H1 (cell line): ENCODE data around the gene TFB1M. TPM values are rescaled to one million over a fixed set of nuclear protein-coding genes. Genes with fewer than 3 reads are reported as not detected.

Experiments used
- CTCF ChIA-PET: fragments of 300-600 bp; sonication (Branson Sonifier 250); formaldehyde crosslinking; loops from one replicate; lab custom pipeline; 2021; ENCODE audit not compliant: partially characterized antibody; lab: Charles Lee
- POLR2A ChIA-PET: fragments of 300-600 bp; sonication (Branson Sonifier 250); formaldehyde crosslinking; loops from one replicate; lab custom pipeline; 2021; ENCODE audit warnings: inconsistent platforms; ENCODE audit not compliant: partially characterized antibody; lab: Charles Lee
- DNase-seq, 2 experiments: peaks; one replicate each; pipeline versions ENCODE4 v3.0.0 to v3.0.0-alpha.2; 2010 to 2022; ENCODE audit warnings: low spot score in 2 of 2, low read depth in 1 of 2, mixed read lengths in 1 of 2
- FAIRE-seq: peaks from 2 replicates; lab custom pipeline; 2011; peaks lifted over from hg19 to GRCh38; lab: Jason Lieb, UNC
- H2AFZ ChIP-seq: 2 replicates; pipeline ENCODE4 v1.8.1; 2012; ENCODE audit warnings: low read length, inconsistent platforms
- H2AK5ac ChIP-seq: 2 replicates; pipeline ENCODE4 v1.6.1; 2013; ENCODE audit warnings: low read depth, low read length
- H2BK120ac ChIP-seq: replicated peaks from 2 replicates; pipeline ENCODE3; 2013; ENCODE audit warnings: low read depth, low read length, inconsistent platforms
- H2BK12ac ChIP-seq: 2 replicates; pipeline ENCODE4 v1.6.1; 2013; ENCODE audit warnings: low read depth, low read length
- H2BK15ac ChIP-seq: 2 replicates; pipeline ENCODE4 v1.6.1; 2013; ENCODE audit warnings: low read length
- H2BK20ac ChIP-seq: 2 replicates; pipeline ENCODE4 v1.6.1; 2013; ENCODE audit warnings: low read length
- H2BK5ac ChIP-seq: 2 replicates; pipeline ENCODE4 v1.6.1; 2013; ENCODE audit warnings: low read depth, low read length
- H3K14ac ChIP-seq: 2 replicates; pipeline ENCODE4 v1.6.1; 2013; ENCODE audit warnings: inconsistent platforms; ENCODE audit not compliant: insufficient read length
- H3K18ac ChIP-seq: 2 replicates; pipeline ENCODE4 v1.6.1; 2013; ENCODE audit warnings: low read length; ENCODE audit errors: extremely low read depth
- H3K23ac ChIP-seq: 2 replicates; pipeline ENCODE4 v1.6.1; 2013; ENCODE audit warnings: inconsistent platforms; ENCODE audit not compliant: insufficient read length
- H3K23me2 ChIP-seq: 2 replicates; pipeline ENCODE4 v1.6.1; 2013; ENCODE audit warnings: low read depth, low read length
- H3K27ac ChIP-seq: 2 replicates; pipeline ENCODE4 v1.6.1; 2011; ENCODE audit warnings: low read depth, low read length, inconsistent platforms
- H3K27me3 ChIP-seq, 4 experiments: replicated peaks in 1 of 4; 1 replicate in 1 of 4; 2 replicates in 3 of 4; pipeline versions ENCODE4 v1.6.1 to v1.8.1; 2011 to 2013; ENCODE audit warnings: low read length in 3 of 4, mild to moderate bottlenecking in 3 of 4, inconsistent platforms in 2 of 4, mixed read lengths in 2 of 4, moderate library complexity in 1 of 4; ENCODE audit not compliant: control insufficient read depth in 3 of 4, insufficient read depth in 3 of 4; ENCODE audit errors: extremely low read depth in 1 of 4
- H3K36me3 ChIP-seq, 4 experiments: 2 replicates each; pipeline versions ENCODE4 v1.6.1 to v1.8.1; 2011 to 2013; ENCODE audit warnings: mild to moderate bottlenecking in 4 of 4, low read length in 3 of 4, moderate library complexity in 2 of 4, control low read depth in 1 of 4, inconsistent platforms in 1 of 4; ENCODE audit not compliant: insufficient read depth in 4 of 4, control insufficient read depth in 2 of 4
- H3K4ac ChIP-seq: replicated peaks from 2 replicates; pipeline ENCODE3; 2013; ENCODE audit warnings: low read length, low read depth, mixed read lengths, inconsistent platforms; ENCODE audit not compliant: insufficient read length
- H3K4me1 ChIP-seq, 4 experiments: replicated peaks in 1 of 4; 1 replicate in 1 of 4; 2 replicates in 3 of 4; pipeline versions ENCODE4 v1.6.1 to v1.8.1; 2011 to 2013; ENCODE audit warnings: low read length in 3 of 4, inconsistent platforms in 2 of 4, mixed read lengths in 1 of 4; ENCODE audit not compliant: insufficient read depth in 4 of 4, control insufficient read depth in 3 of 4
- H3K4me2 ChIP-seq, 2 experiments: 2 replicates each; pipeline versions ENCODE4 v1.6.1 to v1.8.1; 2011 to 2013; ENCODE audit warnings: low read depth in 2 of 2, low read length in 2 of 2, control low read depth in 1 of 2, inconsistent platforms in 1 of 2, mild to moderate bottlenecking in 1 of 2; ENCODE audit not compliant: insufficient read depth in 1 of 2
- H3K4me3 ChIP-seq, 4 experiments: fragments of 200-600, 300-600 bp in 1 of 4; sonication (generic), shearing (Covaris generic), sonication (Bioruptor Twin) in 1 of 4; 2 replicates each; pipeline versions ENCODE4 v1.5.1 to v1.8.1; 2011 to 2016; ENCODE audit warnings: low read length in 4 of 4, low read depth in 3 of 4, control low read depth in 2 of 4, inconsistent platforms in 2 of 4, mild to moderate bottlenecking in 2 of 4, mixed read lengths in 1 of 4, moderate library complexity in 1 of 4; ENCODE audit not compliant: insufficient read depth in 2 of 4; ENCODE audit errors: extremely low read depth in 1 of 4
- H3K56ac ChIP-seq: replicated peaks from 2 replicates; pipeline ENCODE3; 2013; ENCODE audit warnings: low read depth, mild to moderate bottlenecking, mixed read lengths, low read length, inconsistent platforms; ENCODE audit not compliant: insufficient read length
- H3K79me1 ChIP-seq: 2 replicates; pipeline ENCODE4 v1.6.1; 2013; ENCODE audit warnings: low read depth, low read length, control low read depth
- H3K79me2 ChIP-seq, 2 experiments: 2 replicates each; pipeline versions ENCODE4 v1.6.1 to v1.8.1; 2012 to 2013; ENCODE audit warnings: low read length in 2 of 2, mild to moderate bottlenecking in 2 of 2, inconsistent platforms in 1 of 2; ENCODE audit not compliant: insufficient read depth in 2 of 2, control insufficient read depth in 1 of 2
- H3K9ac ChIP-seq, 4 experiments: replicated peaks in 1 of 4; 1 replicate in 1 of 4; 2 replicates in 3 of 4; pipeline versions ENCODE4 v1.6.1 to v1.8.1; 2011 to 2013; ENCODE audit warnings: low read depth in 3 of 4, low read length in 3 of 4, control low read depth in 2 of 4, mild to moderate bottlenecking in 2 of 4, moderate library complexity in 2 of 4, inconsistent platforms in 1 of 4; ENCODE audit errors: extremely low read depth in 1 of 4
- H3K9me3 ChIP-seq, 2 experiments: 2 replicates each; pipeline versions ENCODE4 v1.6.1 to v1.8.1; 2012 to 2013; ENCODE audit warnings: mild to moderate bottlenecking in 2 of 2, moderate library complexity in 2 of 2, control low read depth in 1 of 2, inconsistent platforms in 1 of 2, low read depth in 1 of 2, low read length in 1 of 2, mixed read lengths in 1 of 2; ENCODE audit not compliant: insufficient read depth in 2 of 2
- H4K20me1 ChIP-seq, 2 experiments: replicated peaks in 1 of 2; 2 replicates each; pipeline versions ENCODE3 to v1.8.1; 2011 to 2013; ENCODE audit warnings: inconsistent platforms in 2 of 2, low read length in 2 of 2, mild to moderate bottlenecking in 1 of 2; ENCODE audit not compliant: insufficient read depth in 2 of 2, control insufficient read depth in 1 of 2
- H4K5ac ChIP-seq: 2 replicates; pipeline ENCODE4 v1.6.1; 2013; ENCODE audit warnings: low read length, low read depth, mixed read lengths, inconsistent platforms; ENCODE audit not compliant: insufficient read length
- H4K8ac ChIP-seq: 2 replicates; pipeline ENCODE4 v1.8.0; 2013; ENCODE audit warnings: mild to moderate bottlenecking, moderate library complexity, low read length, inconsistent platforms; ENCODE audit not compliant: insufficient read depth; ENCODE audit errors: extremely low read depth
- H4K91ac ChIP-seq: replicated peaks from 2 replicates; pipeline ENCODE3; 2013; ENCODE audit warnings: low read length, mixed read lengths, inconsistent platforms; ENCODE audit not compliant: insufficient read length
- BACH1 ChIP-seq: IDR thresholded peaks from 2 replicates; pipeline ENCODE4 v1.6.1; 2012; ENCODE audit warnings: low read length, improper control_type of control experiment
- CHD1 ChIP-seq: IDR thresholded peaks from 2 replicates; pipeline ENCODE4 v1.6.1; 2012; ENCODE audit warnings: low read depth, low read length, improper control_type of control experiment
- GABPA ChIP-seq: IDR thresholded peaks from 2 replicates; pipeline ENCODE4 v1.6.1; 2011; ENCODE audit warnings: mild to moderate bottlenecking, low read length, moderate library complexity, borderline replicate concordance; ENCODE audit not compliant: insufficient read depth
- KDM5A ChIP-seq: fragments of 200-600 bp; IDR thresholded peaks from 2 replicates; pipeline ENCODE4 v1.7.1; 2012; ENCODE audit warnings: mild to moderate bottlenecking, low read length, inconsistent platforms, mixed read lengths
- NRF1 ChIP-seq: IDR thresholded peaks from 2 replicates; pipeline ENCODE4 v1.6.1; 2011; ENCODE audit warnings: mild to moderate bottlenecking, low read depth, low read length, improper control_type of control experiment
- PHF8 ChIP-seq: fragments of 200-600 bp; sonication (generic); conservative IDR thresholded peaks from 2 replicates; pipeline ENCODE4 v1.7.1; 2012; ENCODE audit warnings: low read depth, mild to moderate bottlenecking, inconsistent platforms, low read length, moderate library complexity
- SIRT6 ChIP-seq: IDR thresholded peaks from one replicate; pipeline ENCODE4 v1.7.1; 2012; ENCODE audit warnings: low read length, inconsistent platforms
- SIX5 ChIP-seq: IDR thresholded peaks from 2 replicates; pipeline ENCODE4 v1.6.1; 2011; ENCODE audit warnings: mild to moderate bottlenecking, low read depth, low read length
- TBP ChIP-seq: IDR thresholded peaks from 2 replicates; pipeline ENCODE4 v1.6.1; 2011; ENCODE audit warnings: low read depth, low read length, improper control_type of control experiment
- YY1 ChIP-seq: IDR thresholded peaks from 2 replicates; pipeline ENCODE4 v1.6.1; 2011; ENCODE audit warnings: low read depth, mild to moderate bottlenecking, low read length
- WGBS, 2 experiments: shearing (Covaris generic) in 1 of 2; methylation state at CpG; one replicate each; pipeline versions ENCODE4 v1.1.6 to v1.1.7; 2013 to 2015; ENCODE audit warnings: low lambda C conversion rate in 2 of 2, mixed read lengths in 2 of 2, inconsistent platforms in 1 of 2, low coverage in 1 of 2, missing lambda C conversion rate in 1 of 2; ENCODE audit not compliant: insufficient replicate concordance in 2 of 2, insufficient coverage in 1 of 2, insufficient read length in 1 of 2; ENCODE audit errors: extremely low coverage in 1 of 2, missing lambda C conversion rate in 1 of 2; 5-methylcytosine and 5-hydroxymethylcytosine counted together
- polyA plus RNA-seq, 7 experiments: library from polyadenylated mRNA; depleted of rRNA in 3 of 7; stranded (reverse) in 5 of 7; unstranded in 2 of 7; fragments of >200 nt in 5 of 7; fragments of 200-250 nt in 2 of 7; gene quantifications; 1 replicate in 5 of 7; 2 replicates in 1 of 7; 4 replicates in 1 of 7; pipeline versions ENCODE4 v1.2.1 to v1.2.3, GENCODE V29; 2011 to 2013; ENCODE audit warnings: missing spikeins in 2 of 7, mixed read lengths in 2 of 7
- total RNA-seq: library from RNA; stranded (reverse); fragmentation: NEBNext Ultra II Directional; extraction: Animal tissue kit (Norgen Biotek cat#: 25700); gene quantifications from 2 replicates; pipeline ENCODE4 v1.2.1, GENCODE V29; 2021
- TF ChIP-seq, protein P1 (sequence below): IDR thresholded peaks from 2 replicates; pipeline ENCODE4 v1.6.1; 2011; ENCODE audit warnings: low read depth, mild to moderate bottlenecking, low read length; ENCODE audit not compliant: insufficient read depth

The TFB1M gene
- total and polyA plus RNA-seq, 2 of the 8 experiments (the other 6 are each of a cell fraction or from before 2014, with no cell fraction given) = 28.2 to 49.4 TPM

DNA sequence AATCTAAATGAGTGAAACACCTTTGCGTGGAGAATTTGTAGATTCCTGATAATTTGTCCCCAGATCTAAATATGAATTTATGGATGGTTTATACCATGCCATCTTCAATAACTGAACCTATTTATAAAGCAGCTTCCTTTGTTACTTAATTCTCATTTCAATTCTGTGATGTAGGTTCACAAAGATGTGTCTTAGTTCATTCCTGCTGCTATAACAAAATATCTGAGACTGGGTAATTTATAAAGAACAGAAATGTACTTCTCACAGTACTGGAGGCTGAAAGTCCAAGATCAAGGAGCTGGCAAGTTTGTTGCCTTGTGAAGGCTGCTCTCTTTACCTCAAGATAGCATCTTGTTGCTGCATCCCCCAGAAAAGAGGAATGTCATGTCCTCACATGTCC lies 2.1 kb upstream of the TFB1M start:
- Histone ChIP-seq H3K27me3 (no peaks in the 10 kb centered on the region), H4K5ac (no peak overlapping the region), H2AFZ (peak overlapping the region; percentile 28; the same call in 1 of the 2 replicates), H2BK20ac (no peak overlapping the region), H2BK5ac (no peak overlapping the region), H4K20me1 (no peaks in the 10 kb centered on the region), H3K14ac (no peak overlapping the region), H3K4ac (no peak overlapping the region), H3K9ac (no peak overlapping the region), H3K4me2 (no peak overlapping the region), H4K8ac (no peak overlapping the region), H2BK120ac (no peak overlapping the region), H2BK15ac (no peak overlapping the region), H3K4me3 (no peak overlapping the region), H3K56ac (no peak overlapping the region), H3K79me1 (no peaks in the 10 kb centered on the region), H2BK12ac (no peak overlapping the region), H3K18ac (no peak overlapping the region), H3K79me2 (peaks cover 0 to 25% of the 10 kb centered on the region in 2 experiments; a peak in 2 of 4 replicates), H3K27ac (no peak overlapping the region), H4K91ac (no peak overlapping the region), H3K23ac (no peak overlapping the region), H3K4me1 (no peaks in the 10 kb centered on the region), H3K9me3 (no peaks in the 10 kb centered on the region), H3K36me3 (peaks cover 0 to 13% (median 1%) of the 10 kb centered on the region in 4 experiments; a peak in 2 of 8 replicates), H3K23me2 (peaks cover 6% of the 10 kb centered on the region), H2AK5ac (no peak overlapping the region)
- 82% methylated on average over 1 of the region's 1 CpG; no CpG with 5 or more reads in 1 of the 2 experiments for WGBS, 2 experiments
- FAIRE-seq (no peak), DNase-seq (no peak)
- ChIA-PET CTCF (interaction anchor here (0.7 to 2.5 kb wide), 6 partner anchors 10 to 179 kb away, joined by 3 to 10 read pairs (median 4); no protein-coding TSS in a partner anchor), POLR2A (interaction anchor here (0.7 kb wide), 1 partner anchor 585 kb away, joined by 3 read pairs; no protein-coding TSS in a partner anchor)
- TF ChIP-seq KDM5A (no peak), BACH1 (no peak), SIX5 (no peak), SIRT6 (no peak), CHD1 (no peak), NRF1 (no peak), PHF8 (no peak), GABPA (no peak), YY1 (no peak), TBP (no peak)
- TF ChIP-seq, protein P1, sequence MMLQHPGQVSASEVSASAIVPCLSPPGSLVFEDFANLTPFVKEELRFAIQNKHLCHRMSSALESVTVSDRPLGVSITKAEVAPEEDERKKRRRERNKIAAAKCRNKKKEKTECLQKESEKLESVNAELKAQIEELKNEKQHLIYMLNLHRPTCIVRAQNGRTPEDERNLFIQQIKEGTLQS = no peak
